ENCODE measurements around the gene BMPR1B.

BMPR1B gene

DNA sequence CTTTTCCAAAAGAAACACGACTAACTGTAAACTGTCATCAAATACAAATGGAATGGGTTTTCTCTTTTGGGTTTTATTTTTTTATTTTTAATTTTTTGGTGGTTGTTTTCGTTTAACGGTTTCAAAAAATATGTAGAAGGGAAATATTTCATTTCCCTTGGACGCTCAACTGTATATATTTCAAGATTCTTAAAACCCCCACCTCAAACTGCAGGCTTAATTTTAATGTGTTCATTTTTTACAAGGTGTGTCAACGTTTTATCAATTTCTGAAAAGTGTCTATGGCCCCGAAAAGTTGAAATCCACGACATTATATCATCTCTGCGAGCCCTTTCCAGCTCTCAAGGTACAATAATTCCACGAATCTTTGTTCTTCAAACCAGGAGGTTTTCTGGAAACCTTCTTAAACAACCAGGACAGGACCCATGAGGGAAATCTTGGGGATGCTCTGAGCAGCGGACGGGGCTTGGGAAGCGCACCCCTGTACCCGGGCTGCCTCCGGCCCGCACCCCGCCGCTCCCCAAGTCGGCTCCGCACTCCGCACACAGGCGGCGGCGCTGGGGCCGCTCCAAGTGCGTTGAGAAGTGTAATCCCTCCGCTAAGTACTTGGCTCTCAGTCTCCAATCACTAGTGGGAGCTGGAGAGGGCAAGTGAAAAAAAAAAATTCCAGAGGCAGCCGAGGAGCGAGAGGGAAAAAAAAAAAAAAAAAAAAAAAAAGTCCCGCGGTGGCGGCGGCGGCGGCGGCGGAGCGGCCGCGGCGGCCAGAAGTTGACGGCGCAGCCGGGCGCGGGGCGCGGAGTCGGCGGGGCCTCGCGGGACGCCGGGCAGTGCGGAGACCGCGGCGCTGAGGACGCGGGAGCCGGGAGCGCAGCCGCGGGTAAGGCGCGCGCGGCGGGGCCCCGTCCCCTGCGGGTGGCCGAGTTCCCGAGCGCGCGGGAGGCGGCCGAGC, at the start of gene BMPR1B:
Gene BMPR1B, plus strand, starts transcription at position 764 of the 949 bp plus-strand sequence. CDS start 346,470 bp downstream, outside the sequence.
- DNase-seq, result no peak

- no peak for DNase-seq
These were observed 46.1 kb upstream of the BMPR1B start for GRCh38 chr4:94711635-94712034.

- DNase-seq, result no peak
These were observed 43.2 kb upstream of the BMPR1B start for GRCh38 chr4:94714365-94715160.

GRCh38 chr4:94715726-94716125, 42.0 kb upstream of the BMPR1B start:
- DNase-seq, result no peak

DNA sequence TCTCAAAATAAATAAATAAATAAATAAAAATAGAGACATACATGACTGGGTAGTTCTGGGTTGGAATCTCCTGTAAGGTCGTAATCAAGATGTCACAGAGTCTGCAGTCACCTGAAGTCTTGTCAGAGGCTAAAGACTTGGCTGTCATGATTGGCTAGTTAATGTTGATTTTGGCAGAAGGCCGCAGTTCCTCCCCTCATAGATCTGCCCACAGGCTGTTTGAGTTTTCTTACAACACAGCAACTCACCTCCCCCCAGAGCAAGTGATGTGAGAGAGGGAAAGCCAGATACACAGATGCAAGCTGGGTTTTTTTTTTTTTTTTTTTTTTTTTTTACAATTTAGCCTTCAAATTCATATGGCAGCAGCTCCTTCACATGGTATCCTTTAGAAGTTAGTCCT, 36.4 kb upstream of the BMPR1B start:
- no peak for DNase-seq

- no peak for DNase-seq
These were observed 35.5 kb upstream of the BMPR1B start for GRCh38 chr4:94722270-94722669.

DNA sequence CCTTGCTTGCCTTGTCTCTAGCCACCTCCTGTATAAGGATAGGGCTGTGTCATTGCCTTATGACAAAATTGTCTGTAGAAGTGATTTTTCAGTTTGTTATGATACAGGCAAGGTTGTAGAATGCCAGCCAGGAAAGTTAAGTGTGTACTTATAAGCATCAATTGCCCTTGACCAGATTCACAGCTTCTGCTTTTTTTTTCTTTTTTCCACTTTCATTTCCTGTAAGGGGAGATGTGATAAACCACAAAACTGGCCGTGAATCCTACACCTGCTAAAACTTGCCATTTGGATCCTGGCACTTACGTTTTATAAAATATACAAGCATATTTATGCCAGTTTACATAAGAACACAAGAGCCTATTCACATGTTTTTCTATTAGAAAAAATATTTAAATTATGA, 35.0 kb upstream of the BMPR1B start:
- DNase-seq, result no peak

GRCh38 chr4:94724016-94724790, 33.6 kb upstream of the BMPR1B start:
- DNase-seq, result no peak

- DNase-seq, result no peak
These were observed 31.1 kb upstream of the BMPR1B start for GRCh38 chr4:94726524-94727123.

DNA sequence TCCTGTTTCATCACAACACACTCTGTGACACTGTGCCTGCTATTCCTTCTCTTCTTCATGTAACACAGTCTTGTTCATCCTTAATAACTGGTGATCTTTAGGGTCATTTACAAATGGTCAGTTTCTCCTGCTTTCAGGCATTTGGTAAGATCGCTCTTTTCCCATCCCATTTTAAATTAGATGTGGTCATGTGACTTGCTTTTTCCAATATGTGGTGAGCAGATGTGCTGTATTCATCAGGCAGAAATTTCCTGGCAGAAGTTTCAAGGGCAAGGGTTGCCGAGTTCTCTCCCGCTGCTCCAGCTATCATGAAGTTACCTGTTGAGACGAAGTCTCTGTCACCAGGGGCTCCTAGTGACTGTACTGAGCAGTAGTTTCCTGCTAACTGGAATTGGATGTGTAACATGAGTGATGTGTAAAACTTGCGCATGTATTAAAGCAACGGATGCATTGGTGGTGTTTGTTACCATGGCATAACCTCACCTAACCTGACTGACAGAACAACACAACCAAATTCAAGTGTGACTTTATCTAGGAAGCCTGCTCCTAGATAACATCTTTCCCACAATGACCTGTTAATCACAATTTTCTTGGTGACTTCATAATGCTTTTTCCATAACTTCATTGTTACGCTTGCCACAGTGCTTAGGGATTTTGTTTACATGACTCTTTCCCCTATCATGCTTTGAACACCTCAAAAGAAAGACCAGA, 29.5 kb upstream of the BMPR1B start:
- no peak for DNase-seq

DNA sequence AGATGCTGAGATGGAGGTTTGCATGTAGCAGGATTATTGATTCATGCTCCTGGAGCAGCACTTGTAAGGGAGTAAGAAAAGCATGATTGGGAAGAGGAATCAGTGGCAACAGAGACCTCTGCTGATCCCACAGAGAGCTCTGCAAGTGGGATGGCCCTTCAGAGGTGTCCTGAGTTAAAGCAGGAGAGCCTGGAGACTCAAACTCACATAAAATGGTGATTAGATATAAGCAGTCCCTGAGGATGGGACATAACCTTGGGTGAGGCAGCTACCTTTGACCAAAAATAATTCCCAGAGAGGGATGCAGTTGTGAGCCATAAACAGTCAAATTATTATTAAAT, 25.4 kb upstream of the BMPR1B start:
- DNase-seq, result no peak

GRCh38 chr4:94739741-94740140, 18.0 kb upstream of the BMPR1B start:
- DNase-seq, result no peak

DNA sequence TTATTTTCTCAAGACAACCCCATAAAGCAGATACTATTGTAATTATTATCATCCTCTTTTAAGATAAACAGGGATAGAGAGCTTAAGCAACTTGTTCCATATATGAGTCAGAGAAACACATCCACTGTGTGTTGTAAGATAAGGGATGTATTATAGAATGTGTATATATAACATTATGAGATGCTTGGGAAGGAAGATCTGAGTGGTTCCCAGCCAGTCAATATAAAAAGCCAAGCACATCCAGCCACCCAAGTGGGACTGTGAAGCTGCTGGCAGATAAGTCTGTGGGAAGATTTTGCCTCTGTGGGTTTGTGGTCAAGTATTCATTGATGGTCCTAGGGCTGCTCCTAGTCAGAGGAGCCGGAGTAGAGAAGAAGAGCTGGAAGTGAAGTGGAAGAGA, 16.5 kb upstream of the BMPR1B start:
- DNase-seq, result no peak

- DNase-seq, result no peak
These were observed 13.9 kb upstream of the BMPR1B start for GRCh38 chr4:94743838-94744237.

GRCh38 chr4:94744850-94745249, 12.9 kb upstream of the BMPR1B start:
- no peak for DNase-seq

GRCh38 chr4:94746746-94747145, 11.0 kb upstream of the BMPR1B start:
- no peak for DNase-seq

- DNase-seq, result no peak
These were observed 465 bp downstream of the BMPR1B start for GRCh38 chr4:94758141-94758699.

GRCh38 chr4:94758700-94759399, 1.1 kb downstream of the BMPR1B start:
- no peak for DNase-seq

DNA sequence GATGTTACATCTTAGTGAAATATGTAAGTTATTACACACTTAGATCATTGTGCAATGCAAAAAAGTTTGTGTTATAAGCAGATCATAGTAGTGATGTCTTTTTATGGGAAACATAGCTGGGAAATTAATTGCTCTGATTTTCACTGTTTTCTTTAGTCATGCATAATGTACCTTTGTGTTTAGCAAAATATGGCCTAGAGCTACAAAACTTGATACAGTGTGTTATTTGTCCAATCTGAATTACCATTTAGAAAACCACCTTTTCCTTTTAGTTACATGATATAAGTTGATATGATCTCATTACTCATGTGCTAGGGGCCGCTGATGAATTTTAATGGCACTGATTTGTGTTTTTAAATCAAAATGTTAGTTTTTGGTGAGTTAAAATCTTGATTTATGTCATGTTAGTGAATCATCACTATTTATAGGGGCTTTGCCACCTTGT, 2.0 kb downstream of the BMPR1B start:
- no peak for DNase-seq

GRCh38 chr4:94762326-94762725, 4.6 kb downstream of the BMPR1B start:
- DNase-seq, result no peak

DNA sequence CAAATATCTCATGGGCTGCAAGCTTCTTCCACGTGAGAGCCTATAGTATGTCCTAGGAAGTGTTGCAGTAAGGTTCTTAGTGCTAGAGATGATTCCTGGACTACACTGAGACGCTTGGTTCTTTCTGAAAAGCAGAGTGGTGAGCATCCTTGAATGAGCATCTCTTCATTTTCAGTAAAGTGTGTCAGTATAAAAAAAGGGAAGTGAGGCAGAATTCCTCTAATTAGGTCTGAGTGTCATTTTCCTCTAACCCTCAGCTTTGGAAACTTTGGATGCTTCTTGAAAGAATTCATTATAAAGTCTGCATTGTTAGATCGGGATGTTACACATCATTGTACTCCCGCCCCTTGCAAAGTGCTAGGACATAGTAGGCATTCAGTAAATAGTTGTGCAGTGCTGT, 5.2 kb downstream of the BMPR1B start:
- DNase-seq, result no peak

All from activated CD4-positive, alpha-beta T cell treated with anti-CD3 and anti-CD28 coated beads for 4 hours (primary cell).